WTC11 (cell line): ENCODE measurements around the gene ATG7.

Source experiments
- CTCF ChIP-seq: fragments of 200-600 bp; IDR thresholded peaks from 2 replicates; pipeline ENCODE4 v1.8.0; 2022; ENCODE audit warnings: antibody characterized with exemption
- USF2 ChIP-seq: sonication (generic); formaldehyde crosslinking; IDR thresholded peaks from 2 replicates; pipeline ENCODE4 v1.8.1; 2023; ENCODE audit warnings: mild to moderate bottlenecking, missing genetic modification reagents, moderate library complexity

- TF ChIP-seq USF2 (CRISPR knock-in tag) (no peak), CTCF (no peak)
Measured at GRCh38 chr3:11430624-11431023, 158.4 kb downstream of the ATG7 start.
